ENCODE data around the gene GPR62.

- TF ChIP-seq POLR2A (IDR thresholded peaks at IDR 0.05; ENCODE audit: extremely low read depth, insufficient read length), result peak; percentile 82
- TF ChIP-seq, protein P1, sequence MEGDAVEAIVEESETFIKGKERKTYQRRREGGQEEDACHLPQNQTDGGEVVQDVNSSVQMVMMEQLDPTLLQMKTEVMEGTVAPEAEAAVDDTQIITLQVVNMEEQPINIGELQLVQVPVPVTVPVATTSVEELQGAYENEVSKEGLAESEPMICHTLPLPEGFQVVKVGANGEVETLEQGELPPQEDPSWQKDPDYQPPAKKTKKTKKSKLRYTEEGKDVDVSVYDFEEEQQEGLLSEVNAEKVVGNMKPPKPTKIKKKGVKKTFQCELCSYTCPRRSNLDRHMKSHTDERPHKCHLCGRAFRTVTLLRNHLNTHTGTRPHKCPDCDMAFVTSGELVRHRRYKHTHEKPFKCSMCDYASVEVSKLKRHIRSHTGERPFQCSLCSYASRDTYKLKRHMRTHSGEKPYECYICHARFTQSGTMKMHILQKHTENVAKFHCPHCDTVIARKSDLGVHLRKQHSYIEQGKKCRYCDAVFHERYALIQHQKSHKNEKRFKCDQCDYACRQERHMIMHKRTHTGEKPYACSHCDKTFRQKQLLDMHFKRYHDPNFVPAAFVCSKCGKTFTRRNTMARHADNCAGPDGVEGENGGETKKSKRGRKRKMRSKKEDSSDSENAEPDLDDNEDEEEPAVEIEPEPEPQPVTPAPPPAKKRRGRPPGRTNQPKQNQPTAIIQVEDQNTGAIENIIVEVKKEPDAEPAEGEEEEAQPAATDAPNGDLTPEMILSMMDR (IDR thresholded peaks at IDR 0.05; ENCODE audit: low read depth, low read length), result no peak
Observed at GRCh38 chr3:51982838-51983577, 27.8 kb downstream of the GPR62 start, which contains the start of gene ACY1.
